Mucosa of descending colon (tissue), 3 donors: Measurements from ENCODE around the gene SYTL1. TPM values are rescaled to one million over a fixed set of nuclear protein-coding genes. Genes with fewer than 3 reads are reported as not detected.
A peak's percentile ranks its signal among the peaks of the same experiment; 100 is the strongest.

Experiments used
- ATAC-seq: fragments of 200-7000 bp; cut with Tn5 transposase; one replicate; pipeline ENCODE4 v1.9.1; 2020; ENCODE audit warnings: mild to moderate bottlenecking, moderate library complexity
- DNase-seq, 3 donors: peaks; one replicate each; pipeline ENCODE4 v3.0.0-alpha.2; 2020
- H3K36me3 ChIP-seq: fragments of 200-600 bp; one replicate; pipeline ENCODE4 v1.8.0; 2021; ENCODE audit warnings: low read depth, mild to moderate bottlenecking
- H3K4me1 ChIP-seq: fragments of 200-600 bp; one replicate; pipeline ENCODE4 v1.8.0; 2021; ENCODE audit warnings: low read depth, mild to moderate bottlenecking
- H3K4me3 ChIP-seq: fragments of 200-600 bp; one replicate; pipeline ENCODE4 v1.8.0; 2021; ENCODE audit warnings: mild to moderate bottlenecking
- H3K9me3 ChIP-seq: fragments of 200-600 bp; one replicate; pipeline ENCODE4 v1.8.0; 2021; ENCODE audit warnings: mild to moderate bottlenecking
- CTCF ChIP-seq: fragments of 200-600 bp; IDR thresholded peaks from one replicate; pipeline ENCODE4 v1.8.0; 2022; ENCODE audit warnings: antibody characterized with exemption, mild to moderate bottlenecking
- intact Hi-C, 2 donors: fragments of 100-400 bp; cut with DNase I in 1 of 2; cut with micrococcal nuclease in 1 of 2; formaldehyde crosslinking; loops; one replicate each; pipeline versions ENCODE4 v1.11.0 to v1.11.1; 2022; cut with DNase I, micrococcal nuclease
- total RNA-seq, 3 donors: library from RNA; stranded (reverse); fragmentation: NEBNext Ultra II Directional in 2 of 3; extraction: Animal tissue kit (Norgen Biotek cat#: 25700) in 2 of 3; gene quantifications; one replicate each; pipeline versions ENCODE4 v1.2.1 to v1.2.4, GENCODE V29; 2021 to 2023
- donor health status: DM: no; HTN: no; CAD: no; lungs with moderate emphysema.
- donor health status: DM: no; HTN: no; CAD: no.
- donor health status: DM: no; HTN: yes; CAD: no.

Gene SYTL1
- total RNA-seq, 3 donors from 2014 or later, result 4.2 to 9.7 (median 8.7) TPM

- ATAC-seq (peak; percentile 99), DNase-seq (peak; percentile 96 to 99 (median 98))
- H3K9me3 ChIP-seq, result no peaks in the 10 kb centered on the region
- H3K4me1 ChIP-seq, result peaks cover 20% of the 10 kb centered on the region
- intact Hi-C loops, result no loop called here
- peak; percentile 28 for TF ChIP-seq CTCF
- no peaks in the 10 kb centered on the region for H3K36me3 ChIP-seq
- H3K4me3 ChIP-seq, result peak within 1 kb of the TSS; percentile 83
Measured at GRCh38 chr1:27321813-27322568, 19.8 kb upstream of the SYTL1 start, which contains the start of gene TMEM222. TMEM222 (plus strand) TSS chr1:27322163; CDS start chr1:27322198, 35 bp downstream.

GRCh38 chr1:27322569-27323240, 19.1 kb upstream of the SYTL1 start:
- H3K4me3 ChIP-seq, result peak overlapping the region; percentile 83
- TF ChIP-seq CTCF, result no peak
- no peak for ATAC-seq
- H3K9me3 ChIP-seq, result no peaks in the 10 kb centered on the region
- intact Hi-C loops, result no loop called here
- no peaks in the 10 kb centered on the region for H3K36me3 ChIP-seq
- DNase-seq, result no peak
- peaks cover 20% of the 10 kb centered on the region for H3K4me1 ChIP-seq

GRCh38 chr1:27325286-27325685, 16.5 kb upstream of the SYTL1 start:
- no peak for DNase-seq
- no peaks in the 10 kb centered on the region for H3K36me3 ChIP-seq
- no peak overlapping the region for H3K4me3 ChIP-seq
- intact Hi-C loops, result no loop called here
- no peak for ATAC-seq
- peaks cover 20% of the 10 kb centered on the region for H3K4me1 ChIP-seq
- no peaks in the 10 kb centered on the region for H3K9me3 ChIP-seq
- TF ChIP-seq CTCF, result no peak

- intact Hi-C loops, result no loop called here
- peaks cover 12% of the 10 kb centered on the region for H3K4me1 ChIP-seq
- H3K4me3 ChIP-seq, result no peak overlapping the region
- DNase-seq (no peak), ATAC-seq (no peak)
- H3K36me3 ChIP-seq, result no peaks in the 10 kb centered on the region
- H3K9me3 ChIP-seq, result no peaks in the 10 kb centered on the region
- no peak for TF ChIP-seq CTCF
Measured at GRCh38 chr1:27327964-27328363, 13.9 kb upstream of the SYTL1 start.

GRCh38 chr1:27330786-27331185, 11.0 kb upstream of the SYTL1 start:
- intact Hi-C loops, result no loop called here
- Histone ChIP-seq H3K4me1 (no peaks in the 10 kb centered on the region), H3K36me3 (no peaks in the 10 kb centered on the region), H3K9me3 (no peaks in the 10 kb centered on the region), H3K4me3 (no peak overlapping the region)
- no peak for ATAC-seq
- no peak for TF ChIP-seq CTCF
- DNase-seq, result peak in 1 of 3 donors; percentile 16
